ENCODE measurements around the gene ZNF248. TPM values are rescaled to one million over a fixed set of nuclear protein-coding genes. Genes with fewer than 3 reads are reported as not detected.

The ZNF248 gene
- total and polyA plus RNA-seq, 9 of the 15 experiments (the other 6 are each of a cell fraction or from before 2014, with no cell fraction given) = 4.5 to 16.5 (median 10.2) TPM

- no peak for TF ChIP-seq SFPQ (IDR thresholded peaks at IDR 0.05; ENCODE audit: low read depth, low read length)
- no peak for TF ChIP-seq MAX (CRISPR knock-in tag; IDR thresholded peaks at IDR 0.05)
- TF ChIP-seq RBBP5 (IDR thresholded peaks at IDR 0.05; ENCODE audit: borderline replicate concordance, insufficient read depth, low read length, poor library complexity, severe bottlenecking) = no peak
Measured at GRCh38 chr10:37741831-37742230, 115.6 kb downstream of the ZNF248 start (continued).

GRCh38 chr10:37739181-37739580, 118.2 kb downstream of the ZNF248 start:
- no TSS peak for BruUV-seq (replicated peaks)
- H3K36me3 ChIP-seq (ENCODE audit: control insufficient read depth, insufficient read depth, low read length) = no peaks in the 10 kb centered on the region
- intact Hi-C loops (cut with micrococcal nuclease) (no loop called here), in situ Hi-C loops (cut with MboI) (no loop called here)
- H3K27me3 ChIP-seq (ENCODE audit: control insufficient read depth in 2 of 2, insufficient read depth in 2 of 2, low read length in 2 of 2) = no peaks in the 10 kb centered on the region
- FAIRE-seq (no peak), DNase-seq (ENCODE audit: extremely low read depth in 1 of 4, low spot score in 3 of 4) (no peak), ATAC-seq (no peak)
- H3K4me1 ChIP-seq (replicated peaks in 1 of 2; ENCODE audit: control insufficient read depth in 2 of 2, insufficient read depth in 2 of 2, low read length in 2 of 2) = peaks cover 0 to 5% of the 10 kb centered on the region in 2 experiments; a peak in 1 of 5 replicates
- WGBS (ENCODE audit: insufficient coverage, low coverage, missing lambda C conversion rate) = 0% methylated on average over 3 of the region's 3 CpGs
- no peak overlapping the region for H2AFZ ChIP-seq (ENCODE audit: low read depth, low read length)
- no peaks in the 10 kb centered on the region for H3K79me2 ChIP-seq (ENCODE audit: control insufficient read depth, insufficient read depth, low read length)
- H3K9me3 ChIP-seq (replicated peaks; ENCODE audit: control insufficient read depth, insufficient read depth, low read depth, low read length) = no peaks in the 10 kb centered on the region
- ChIA-PET CTCF (ENCODE audit: low intra/inter-chr PET ratio) (no interaction called here), POLR2A (no interaction called here)
- H3K9me1 ChIP-seq (ENCODE audit: control insufficient read depth, insufficient read depth, low read length) = no peaks in the 10 kb centered on the region
- H3K27ac ChIP-seq (ENCODE audit: extremely low read depth, low read depth, low read length) = no peak overlapping the region
- no peaks in the 10 kb centered on the region for H4K20me1 ChIP-seq (replicated peaks; ENCODE audit: control insufficient read depth, insufficient read depth, low read length)
- no peak overlapping the region for H3K4me3 ChIP-seq
- no peak overlapping the region for H3K4me2 ChIP-seq (ENCODE audit: insufficient read depth, low read length)
- TF ChIP-seq SNIP1 (IDR thresholded peaks at IDR 0.05; ENCODE audit: low read depth) = no peak
- TF ChIP-seq EZH2 (IDR thresholded peaks at IDR 0.05; ENCODE audit: borderline replicate concordance, low read depth, low read length) = no peak
- TF ChIP-seq DMBX1 (CRISPR knock-in tag; IDR thresholded peaks at IDR 0.05; ENCODE audit: borderline replicate concordance) = no peak
- no peak for TF ChIP-seq RNF2 (IDR thresholded peaks at IDR 0.05)
- TF ChIP-seq CBX3 (IDR thresholded peaks at IDR 0.05; ENCODE audit: borderline replicate concordance in 1 of 2, low read length in 2 of 2) = no peak
- TF ChIP-seq SPI1 (IDR thresholded peaks at IDR 0.05; ENCODE audit: borderline replicate concordance, low read depth, low read length) = no peak
- TF ChIP-seq MAX (CRISPR knock-in tag; IDR thresholded peaks at IDR 0.05) = no peak
- no peak for TF ChIP-seq SRSF1 (IDR thresholded peaks at IDR 0.05; ENCODE audit: low read depth, low read length)
- TF ChIP-seq LCOR (CRISPR knock-in tag; IDR thresholded peaks at IDR 0.05) = no peak
- TF ChIP-seq NONO (IDR thresholded peaks at IDR 0.05; ENCODE audit: low read depth in 2 of 2, low read length in 1 of 2) = no peak
- no peak for TF ChIP-seq MYBL2 (IDR thresholded peaks at IDR 0.05; ENCODE audit: low read depth)
- TF ChIP-seq MYBL2 (CRISPR knock-in tag; IDR thresholded peaks at IDR 0.05; ENCODE audit: borderline replicate concordance) = no peak
- TF ChIP-seq ZNF586 (CRISPR knock-in tag; conservative IDR thresholded peaks at IDR 0.05) = no peak
- no peak for TF ChIP-seq PHB2 (IDR thresholded peaks at IDR 0.05; ENCODE audit: low read depth)
- H3K9ac ChIP-seq (ENCODE audit: insufficient read depth in 1 of 2, low read depth in 2 of 2, low read length in 2 of 2) = no peak overlapping the region
